Upper lobe of left lung (tissue), 4 donors: ENCODE results near the gene TLCD3A.

Source experiments
- POLR2A ChIP-seq, 4 donors: fragments of 450-650 bp; IDR thresholded peaks; one replicate each; pipeline ENCODE4 v1.5.1; 2016 to 2017; ENCODE audit warnings: antibody characterized with exemption in 4 of 4, mild to moderate bottlenecking in 2 of 4
- TF ChIP-seq, protein P1 (sequence below), 6 experiments: fragments of 450-650 bp in 4 of 6; fragments of 200-600 bp in 2 of 6; sonication (generic) in 2 of 6; IDR thresholded peaks; one replicate each; pipeline ENCODE4 v1.5.1; 2016 to 2019; ENCODE audit warnings: antibody characterized with exemption in 6 of 6

- TF ChIP-seq, protein P1, sequence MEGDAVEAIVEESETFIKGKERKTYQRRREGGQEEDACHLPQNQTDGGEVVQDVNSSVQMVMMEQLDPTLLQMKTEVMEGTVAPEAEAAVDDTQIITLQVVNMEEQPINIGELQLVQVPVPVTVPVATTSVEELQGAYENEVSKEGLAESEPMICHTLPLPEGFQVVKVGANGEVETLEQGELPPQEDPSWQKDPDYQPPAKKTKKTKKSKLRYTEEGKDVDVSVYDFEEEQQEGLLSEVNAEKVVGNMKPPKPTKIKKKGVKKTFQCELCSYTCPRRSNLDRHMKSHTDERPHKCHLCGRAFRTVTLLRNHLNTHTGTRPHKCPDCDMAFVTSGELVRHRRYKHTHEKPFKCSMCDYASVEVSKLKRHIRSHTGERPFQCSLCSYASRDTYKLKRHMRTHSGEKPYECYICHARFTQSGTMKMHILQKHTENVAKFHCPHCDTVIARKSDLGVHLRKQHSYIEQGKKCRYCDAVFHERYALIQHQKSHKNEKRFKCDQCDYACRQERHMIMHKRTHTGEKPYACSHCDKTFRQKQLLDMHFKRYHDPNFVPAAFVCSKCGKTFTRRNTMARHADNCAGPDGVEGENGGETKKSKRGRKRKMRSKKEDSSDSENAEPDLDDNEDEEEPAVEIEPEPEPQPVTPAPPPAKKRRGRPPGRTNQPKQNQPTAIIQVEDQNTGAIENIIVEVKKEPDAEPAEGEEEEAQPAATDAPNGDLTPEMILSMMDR (IDR thresholded peaks at IDR 0.05), result no peak
- TF ChIP-seq POLR2A (IDR thresholded peaks at IDR 0.05), result no peak
Measured at GRCh38 chr17:792277-792676, 59.9 kb downstream of the TLCD3A start.
